ENCODE measurements around the gene GAGE1. TPM values are rescaled to one million over a fixed set of nuclear protein-coding genes. Genes with fewer than 3 reads are reported as not detected.
"Not testable (repeated sequence)": the region's sequence is repeated elsewhere in the genome, so short reads cannot be mapped to it uniquely, and the experiment has no call there.

GAGE1 gene, protein sequence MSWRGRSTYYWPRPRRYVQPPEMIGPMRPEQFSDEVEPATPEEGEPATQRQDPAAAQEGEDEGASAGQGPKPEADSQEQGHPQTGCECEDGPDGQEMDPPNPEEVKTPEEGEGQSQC
- total RNA-seq (2021; fragmentation: NEBNext Ultra II Directional; extraction: Animal tissue kit (Norgen Biotek cat#: 25700)) (not detected in 2 replicates), polyA plus RNA-seq (2011; rRNA removed) (not detected in 2 replicates), polyA minus RNA-seq (2011; rRNA and poly(A)+ RNA removed) (not detected in 2 replicates)
- not detected for polyA plus RNA-seq (2011; cell fraction: cytosol; rRNA removed)
- not detected for polyA plus RNA-seq (2011; cell fraction: nucleus; rRNA removed)
- not detected in 4 replicates for polyA plus RNA-seq (2012, experiment 1 of 2)
- polyA plus RNA-seq (2012, experiment 2 of 2) = not detected
- not detected for polyA plus RNA-seq (2013, experiment 1 of 2)
- polyA plus RNA-seq (2013, experiment 2 of 2) = not detected
- not detected for polyA minus RNA-seq (2011; cell fraction: cytosol; rRNA and poly(A)+ RNA removed)
- polyA minus RNA-seq (2011; cell fraction: nucleus; rRNA and poly(A)+ RNA removed) = not detected
- long read RNA-seq, experiment 1 = 0 reads
- long read RNA-seq, experiment 2 = 0 reads

DNA sequence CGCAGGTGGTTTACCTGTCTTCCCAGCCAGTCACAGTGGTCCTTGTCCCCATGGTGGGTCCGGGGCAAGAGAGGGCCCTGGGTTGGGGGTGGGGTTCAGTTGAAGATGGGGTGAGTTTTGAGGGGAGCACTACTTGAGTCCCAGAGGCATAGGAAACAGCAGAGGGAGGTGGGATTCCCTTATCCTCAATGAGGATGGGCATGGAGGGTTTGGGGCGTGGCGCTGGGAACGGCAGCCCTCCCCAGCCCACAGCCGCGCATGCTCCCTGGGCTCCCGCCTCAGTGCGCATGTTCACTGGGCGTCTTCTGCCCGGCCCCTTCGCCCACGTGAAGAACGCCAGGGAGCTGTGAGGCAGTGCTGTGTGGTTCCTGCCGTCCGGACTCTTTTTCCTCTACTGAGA, at the start of gene GAGE1:
Gene GAGE1 (plus strand): TSS at position 301 of the 400 bp plus-strand sequence. CDS start 1,155 bp downstream, outside the sequence.
- H3K27me3 ChIP-seq (replicated peaks in 1 of 4; ENCODE audit: control insufficient read depth in 3 of 4, extremely low read depth in 1 of 4, insufficient read depth in 3 of 4, low read length in 3 of 4); H2AFZ ChIP-seq (ENCODE audit: low read length); DNase-seq (ENCODE audit: low read depth in 1 of 2, low spot score in 2 of 2); H2BK15ac ChIP-seq (ENCODE audit: low read length); H3K18ac ChIP-seq (ENCODE audit: extremely low read depth, low read length); H3K14ac ChIP-seq (ENCODE audit: insufficient read length); H3K56ac ChIP-seq (replicated peaks; ENCODE audit: insufficient read length, low read depth, low read length); H3K4ac ChIP-seq (replicated peaks; ENCODE audit: insufficient read length, low read depth, low read length); H4K5ac ChIP-seq (ENCODE audit: insufficient read length, low read depth, low read length); CTCF ChIA-PET (ENCODE audit: partially characterized antibody); FAIRE-seq; H4K91ac ChIP-seq (replicated peaks; ENCODE audit: insufficient read length, low read length); POLR2A ChIA-PET (ENCODE audit: partially characterized antibody); H2BK5ac ChIP-seq (ENCODE audit: low read depth, low read length); H2AK5ac ChIP-seq (ENCODE audit: low read depth, low read length); H3K23ac ChIP-seq (ENCODE audit: insufficient read length); H2BK12ac ChIP-seq (ENCODE audit: low read depth, low read length); H3K9me3 ChIP-seq (ENCODE audit: insufficient read depth in 2 of 2, low read depth in 1 of 2, low read length in 1 of 2); H3K4me2 ChIP-seq (ENCODE audit: insufficient read depth in 1 of 2, low read depth in 2 of 2, low read length in 2 of 2); H3K4me1 ChIP-seq (replicated peaks in 1 of 4; ENCODE audit: control insufficient read depth in 3 of 4, insufficient read depth in 4 of 4, low read length in 3 of 4); H3K23me2 ChIP-seq (ENCODE audit: low read depth, low read length); H2BK20ac ChIP-seq (ENCODE audit: low read length); H4K8ac ChIP-seq (ENCODE audit: extremely low read depth, insufficient read depth, low read length); H2BK120ac ChIP-seq (replicated peaks; ENCODE audit: low read depth, low read length); H3K79me2 ChIP-seq (ENCODE audit: control insufficient read depth in 1 of 2, insufficient read depth in 2 of 2, low read length in 2 of 2); H3K4me3 ChIP-seq (ENCODE audit: extremely low read depth in 1 of 4, insufficient read depth in 2 of 4, low read depth in 3 of 4, low read length in 4 of 4); H3K79me1 ChIP-seq (ENCODE audit: low read depth, low read length); H3K27ac ChIP-seq (ENCODE audit: low read depth, low read length); H3K9ac ChIP-seq (replicated peaks in 1 of 4; ENCODE audit: extremely low read depth in 1 of 4, low read depth in 3 of 4, low read length in 3 of 4); H3K36me3 ChIP-seq (ENCODE audit: control insufficient read depth in 2 of 4, insufficient read depth in 4 of 4, low read length in 3 of 4); H4K20me1 ChIP-seq (replicated peaks in 1 of 2; ENCODE audit: control insufficient read depth in 1 of 2, insufficient read depth in 2 of 2, low read length in 2 of 2): not testable (repeated sequence)
- WGBS, 2 experiments (ENCODE audit: extremely low coverage in 1 of 2, insufficient coverage in 1 of 2, insufficient read length in 1 of 2, insufficient replicate concordance in 2 of 2, low coverage in 1 of 2, low lambda C conversion rate in 2 of 2, missing lambda C conversion rate in 1 of 2) = no CpG with 5 or more reads among the region's 16 CpGs
